ENCODE results near the gene SMIM9.

DNA sequence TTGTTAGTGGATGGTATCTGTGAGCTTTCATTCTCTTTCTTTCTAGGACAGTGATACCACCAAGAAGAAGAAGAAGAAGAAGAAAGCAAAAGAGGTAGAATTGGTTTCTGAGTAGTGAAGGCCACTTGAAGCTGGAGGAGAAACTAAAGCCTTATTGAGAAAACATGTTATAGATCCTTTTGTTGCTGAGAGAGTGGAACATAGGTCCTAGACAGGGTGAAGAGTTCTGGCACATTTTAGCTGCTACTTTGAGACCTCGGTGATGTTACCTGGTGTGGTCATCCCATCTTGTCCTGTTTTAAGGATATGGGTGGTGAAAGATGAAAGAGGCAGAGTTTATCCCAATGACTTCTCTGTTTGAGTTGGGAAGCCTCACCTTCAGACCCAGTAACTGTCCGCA is 57.7 kb downstream of the SMIM9 start:
- TF ChIP-seq POLR2AphosphoS5 (IDR thresholded peaks at IDR 0.05) (no peak), POLR2A (IDR thresholded peaks at IDR 0.05) (no peak), EP300 (IDR thresholded peaks at IDR 0.05) (no peak)
- TF ChIP-seq, protein P1, sequence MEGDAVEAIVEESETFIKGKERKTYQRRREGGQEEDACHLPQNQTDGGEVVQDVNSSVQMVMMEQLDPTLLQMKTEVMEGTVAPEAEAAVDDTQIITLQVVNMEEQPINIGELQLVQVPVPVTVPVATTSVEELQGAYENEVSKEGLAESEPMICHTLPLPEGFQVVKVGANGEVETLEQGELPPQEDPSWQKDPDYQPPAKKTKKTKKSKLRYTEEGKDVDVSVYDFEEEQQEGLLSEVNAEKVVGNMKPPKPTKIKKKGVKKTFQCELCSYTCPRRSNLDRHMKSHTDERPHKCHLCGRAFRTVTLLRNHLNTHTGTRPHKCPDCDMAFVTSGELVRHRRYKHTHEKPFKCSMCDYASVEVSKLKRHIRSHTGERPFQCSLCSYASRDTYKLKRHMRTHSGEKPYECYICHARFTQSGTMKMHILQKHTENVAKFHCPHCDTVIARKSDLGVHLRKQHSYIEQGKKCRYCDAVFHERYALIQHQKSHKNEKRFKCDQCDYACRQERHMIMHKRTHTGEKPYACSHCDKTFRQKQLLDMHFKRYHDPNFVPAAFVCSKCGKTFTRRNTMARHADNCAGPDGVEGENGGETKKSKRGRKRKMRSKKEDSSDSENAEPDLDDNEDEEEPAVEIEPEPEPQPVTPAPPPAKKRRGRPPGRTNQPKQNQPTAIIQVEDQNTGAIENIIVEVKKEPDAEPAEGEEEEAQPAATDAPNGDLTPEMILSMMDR (IDR thresholded peaks at IDR 0.05): no peak

Measured in stomach (tissue), 4 donors.